Measurements from ENCODE around the gene PPP6R3. TPM values are rescaled to one million over a fixed set of nuclear protein-coding genes. Genes with fewer than 3 reads are reported as not detected.
A peak's percentile ranks its signal among the peaks of the same experiment; 100 is the strongest.

The PPP6R3 gene
- total RNA-seq, 5 donors from 2014 or later (not counting 1 experiment from before 2014, with no cell fraction given), result 106 to 147 (median 118) TPM

- H3K36me3 Mint-ChIP-seq, result peaks cover 24% of the 10 kb centered on the region
- H3K27me3 Mint-ChIP-seq, result no peaks in the 10 kb centered on the region
- Histone ChIP-seq H3K27ac (ENCODE audit: low read length) (no peak overlapping the region), H3K4me3 (ENCODE audit: control insufficient read depth in 1 of 2, extremely low read depth in 1 of 2, low read length in 1 of 2) (no peak overlapping the region), H3K27me3 (replicated peaks in 1 of 2; ENCODE audit: control insufficient read depth in 2 of 2, extremely low read depth in 1 of 2, insufficient read depth in 2 of 2, low read length in 1 of 2) (no peaks in the 10 kb centered on the region), H3K9me3 (no peaks in the 10 kb centered on the region), H3K4me1 (ENCODE audit: control insufficient read depth in 1 of 2, extremely low read depth in 1 of 2, insufficient read depth in 2 of 2, low read length in 2 of 2) (peaks cover 16 to 25% of the 10 kb centered on the region in 2 experiments), H3K36me3 (ENCODE audit: control insufficient read depth in 2 of 2, extremely low read depth in 1 of 2, insufficient read depth in 1 of 2, low read length in 1 of 2) (peaks cover 0 to 4% of the 10 kb centered on the region in 2 donors)
- peaks cover 75 to 80% (median 75%) of the 10 kb centered on the region in 3 donors for H3K4me1 Mint-ChIP-seq
- POLR2A ChIA-PET, result no interaction called here
- CTCF ChIA-PET, result interaction anchor here in 1 of 2 donors (0.6 kb wide), 2 partner anchors 11 to 27 kb away, joined by 3 to 5 read pairs; no protein-coding TSS in a partner anchor
- H3K4me3 Mint-ChIP-seq, result peak overlapping the region in 1 of 3 donors; percentile 59
- H3K9me3 Mint-ChIP-seq, result no peaks in the 10 kb centered on the region
- ATAC-seq (replicated peaks in 1 of 4) (no peak), DNase-seq (no peak)
- peak overlapping the region in 1 of 2 donors; percentile 53 for H3K27ac Mint-ChIP-seq
- WGBS (ENCODE audit: insufficient coverage), result 100% methylated on average over 1 of the region's 2 CpGs
Measured at GRCh38 chr11:68480193-68480592, 19.6 kb downstream of the PPP6R3 start.

- no peaks in the 10 kb centered on the region for H3K27me3 Mint-ChIP-seq
- WGBS (ENCODE audit: insufficient coverage), result 77% methylated on average over 2 of the region's 3 CpGs
- DNase-seq, result no peak
- CTCF ChIA-PET, result interaction anchor here in 1 of 2 donors (0.6 kb wide), 2 partner anchors 10 to 26 kb away, joined by 3 to 5 read pairs; no protein-coding TSS in a partner anchor
- POLR2A ChIA-PET, result no interaction called here
- peak overlapping the region in 1 of 2 donors; percentile 68 for H3K27ac Mint-ChIP-seq
- peaks cover 16 to 29% of the 10 kb centered on the region in 2 experiments for H3K4me1 ChIP-seq (ENCODE audit: control insufficient read depth in 1 of 2, extremely low read depth in 1 of 2, insufficient read depth in 2 of 2, low read length in 2 of 2)
- H3K9me3 Mint-ChIP-seq, result no peaks in the 10 kb centered on the region
- no peaks in the 10 kb centered on the region for H3K9me3 ChIP-seq
- H3K36me3 Mint-ChIP-seq, result peaks cover 27% of the 10 kb centered on the region
- H3K36me3 ChIP-seq (ENCODE audit: control insufficient read depth in 2 of 2, extremely low read depth in 1 of 2, insufficient read depth in 1 of 2, low read length in 1 of 2), result peaks cover 0 to 4% of the 10 kb centered on the region in 2 donors
- H3K27ac ChIP-seq (ENCODE audit: low read length), result no peak overlapping the region
- ATAC-seq (replicated peaks in 1 of 4), result no peak
- H3K4me3 ChIP-seq (ENCODE audit: control insufficient read depth in 1 of 2, extremely low read depth in 1 of 2, low read length in 1 of 2), result no peak overlapping the region
- no peaks in the 10 kb centered on the region for H3K27me3 ChIP-seq (replicated peaks in 1 of 2; ENCODE audit: control insufficient read depth in 2 of 2, extremely low read depth in 1 of 2, insufficient read depth in 2 of 2, low read length in 1 of 2)
- H3K4me3 Mint-ChIP-seq, result peak overlapping the region in 1 of 3 donors; percentile 59
- peaks cover 78 to 83% (median 79%) of the 10 kb centered on the region in 3 donors for H3K4me1 Mint-ChIP-seq
Measured at GRCh38 chr11:68480852-68481510, 20.4 kb downstream of the PPP6R3 start.

GRCh38 chr11:68481579-68482240 is 21.2 kb downstream of the PPP6R3 start:
- Mint-ChIP-seq H3K27ac (no peak overlapping the region), H3K27me3 (no peaks in the 10 kb centered on the region), H3K4me1 (peaks cover 84 to 88% (median 85%) of the 10 kb centered on the region in 3 donors), H3K36me3 (peaks cover 27% of the 10 kb centered on the region), H3K4me3 (peak overlapping the region in 1 of 3 donors; percentile 59), H3K9me3 (no peaks in the 10 kb centered on the region)
- POLR2A ChIA-PET, result interaction anchor here (0.5 to 0.7 kb wide), 2 partner anchors 24 to 89 kb away, joined by 4 to 14 read pairs; no protein-coding TSS in a partner anchor
- Histone ChIP-seq H3K4me1 (ENCODE audit: control insufficient read depth in 1 of 2, extremely low read depth in 1 of 2, insufficient read depth in 2 of 2, low read length in 2 of 2) (peaks cover 18 to 28% of the 10 kb centered on the region in 2 experiments), H3K27me3 (replicated peaks in 1 of 2; ENCODE audit: control insufficient read depth in 2 of 2, extremely low read depth in 1 of 2, insufficient read depth in 2 of 2, low read length in 1 of 2) (no peaks in the 10 kb centered on the region), H3K27ac (ENCODE audit: low read length) (no peak overlapping the region), H3K4me3 (ENCODE audit: control insufficient read depth in 1 of 2, extremely low read depth in 1 of 2, low read length in 1 of 2) (no peak overlapping the region), H3K9me3 (no peaks in the 10 kb centered on the region), H3K36me3 (ENCODE audit: control insufficient read depth in 2 of 2, extremely low read depth in 1 of 2, insufficient read depth in 1 of 2, low read length in 1 of 2) (peaks cover 0 to 4% of the 10 kb centered on the region in 2 donors)
- ATAC-seq (replicated peaks in 1 of 4) (no peak), DNase-seq (no peak)
- WGBS (ENCODE audit: insufficient coverage), result 100% methylated on average over 1 of the region's 6 CpGs
- CTCF ChIA-PET, result no interaction called here

GRCh38 chr11:68488623-68489022 is 28.1 kb downstream of the PPP6R3 start:
- Histone ChIP-seq H3K36me3 (ENCODE audit: control insufficient read depth in 2 of 2, extremely low read depth in 1 of 2, insufficient read depth in 1 of 2, low read length in 1 of 2) (peaks cover 0 to 2% of the 10 kb centered on the region in 2 donors), H3K27me3 (replicated peaks in 1 of 2; ENCODE audit: control insufficient read depth in 2 of 2, extremely low read depth in 1 of 2, insufficient read depth in 2 of 2, low read length in 1 of 2) (no peaks in the 10 kb centered on the region), H3K9me3 (no peaks in the 10 kb centered on the region), H3K27ac (ENCODE audit: low read length) (no peak overlapping the region), H3K4me1 (ENCODE audit: control insufficient read depth in 1 of 2, extremely low read depth in 1 of 2, insufficient read depth in 2 of 2, low read length in 2 of 2) (peaks cover 19 to 36% of the 10 kb centered on the region in 2 experiments), H3K4me3 (ENCODE audit: control insufficient read depth in 1 of 2, extremely low read depth in 1 of 2, low read length in 1 of 2) (no peak overlapping the region)
- Mint-ChIP-seq H3K9me3 (no peaks in the 10 kb centered on the region), H3K36me3 (peaks cover 19% of the 10 kb centered on the region), H3K4me1 (peaks cover 86 to 91% (median 86%) of the 10 kb centered on the region in 3 donors), H3K4me3 (peak overlapping the region in 1 of 3 donors; percentile 66), H3K27me3 (no peaks in the 10 kb centered on the region), H3K27ac (peak overlapping the region; percentile 11 to 60)
- ChIA-PET CTCF (interaction anchor here in 1 of 2 donors (0.6 kb wide), 1 partner anchor 21 kb away, joined by 4 read pairs; no protein-coding TSS in a partner anchor), POLR2A (interaction anchor here in 1 of 2 donors (0.6 to 1.0 kb wide), 2 partner anchors 28 to 37 kb away, joined by 5 read pairs; partner anchors contain the start of gene PPP6R3)
- ATAC-seq (replicated peaks in 1 of 4) (no peak), DNase-seq (no peak)
- 83% methylated on average over 1 of the region's 1 CpG for WGBS (ENCODE audit: insufficient coverage)

GRCh38 chr11:68495220-68495729 is 34.7 kb downstream of the PPP6R3 start:
- Mint-ChIP-seq H3K4me3 (no peak overlapping the region), H3K4me1 (peaks cover 81 to 90% (median 89%) of the 10 kb centered on the region in 3 donors), H3K27me3 (no peaks in the 10 kb centered on the region), H3K27ac (peak overlapping the region in 1 of 2 donors; percentile 19), H3K9me3 (no peaks in the 10 kb centered on the region), H3K36me3 (peaks cover 5% of the 10 kb centered on the region)
- POLR2A ChIA-PET, result no interaction called here
- no peak for ATAC-seq (replicated peaks in 1 of 4)
- CTCF ChIA-PET, result interaction anchor here in 1 of 2 donors (1.2 kb wide), 1 partner anchor 10 kb away, joined by 5 read pairs; no protein-coding TSS in a partner anchor
- no peak for DNase-seq
- Histone ChIP-seq H3K36me3 (ENCODE audit: control insufficient read depth in 2 of 2, extremely low read depth in 1 of 2, insufficient read depth in 1 of 2, low read length in 1 of 2) (peaks cover 0 to 2% of the 10 kb centered on the region in 2 donors), H3K4me1 (ENCODE audit: control insufficient read depth in 1 of 2, extremely low read depth in 1 of 2, insufficient read depth in 2 of 2, low read length in 2 of 2) (peaks cover 9 to 43% of the 10 kb centered on the region in 2 experiments), H3K27ac (ENCODE audit: low read length) (no peak overlapping the region), H3K9me3 (no peaks in the 10 kb centered on the region), H3K4me3 (ENCODE audit: control insufficient read depth in 1 of 2, extremely low read depth in 1 of 2, low read length in 1 of 2) (no peak overlapping the region), H3K27me3 (replicated peaks in 1 of 2; ENCODE audit: control insufficient read depth in 2 of 2, extremely low read depth in 1 of 2, insufficient read depth in 2 of 2, low read length in 1 of 2) (no peaks in the 10 kb centered on the region)
- WGBS (ENCODE audit: insufficient coverage), result no CpG with 5 or more reads among the region's 3 CpGs

GRCh38 chr11:68495872-68496271 is 35.3 kb downstream of the PPP6R3 start:
- peaks cover 5% of the 10 kb centered on the region for H3K36me3 Mint-ChIP-seq
- Histone ChIP-seq H3K27me3 (replicated peaks in 1 of 2; ENCODE audit: control insufficient read depth in 2 of 2, extremely low read depth in 1 of 2, insufficient read depth in 2 of 2, low read length in 1 of 2) (no peaks in the 10 kb centered on the region), H3K36me3 (ENCODE audit: control insufficient read depth in 2 of 2, extremely low read depth in 1 of 2, insufficient read depth in 1 of 2, low read length in 1 of 2) (peaks cover 0 to 2% of the 10 kb centered on the region in 2 donors), H3K4me3 (ENCODE audit: control insufficient read depth in 1 of 2, extremely low read depth in 1 of 2, low read length in 1 of 2) (no peak overlapping the region), H3K4me1 (ENCODE audit: control insufficient read depth in 1 of 2, extremely low read depth in 1 of 2, insufficient read depth in 2 of 2, low read length in 2 of 2) (peaks cover 6 to 47% of the 10 kb centered on the region in 2 experiments), H3K9me3 (no peaks in the 10 kb centered on the region), H3K27ac (ENCODE audit: low read length) (no peak overlapping the region)
- no peak for DNase-seq
- WGBS (ENCODE audit: insufficient coverage), result 100% methylated on average over 1 of the region's 3 CpGs
- no peak for ATAC-seq (replicated peaks in 1 of 4)
- peak overlapping the region in 1 of 3 donors; percentile 15 for H3K4me3 Mint-ChIP-seq
- no peak overlapping the region for H3K27ac Mint-ChIP-seq
- POLR2A ChIA-PET, result no interaction called here
- H3K4me1 Mint-ChIP-seq, result peaks cover 81 to 90% (median 89%) of the 10 kb centered on the region in 3 donors
- H3K9me3 Mint-ChIP-seq, result no peaks in the 10 kb centered on the region
- CTCF ChIA-PET, result no interaction called here
- H3K27me3 Mint-ChIP-seq, result no peaks in the 10 kb centered on the region
